Measurements from ENCODE around the gene WDR33.
"Not testable (repeated sequence)": the region's sequence is repeated elsewhere in the genome, so short reads cannot be mapped to it uniquely, and the experiment has no call there.

The WDR33 gene

DNA sequence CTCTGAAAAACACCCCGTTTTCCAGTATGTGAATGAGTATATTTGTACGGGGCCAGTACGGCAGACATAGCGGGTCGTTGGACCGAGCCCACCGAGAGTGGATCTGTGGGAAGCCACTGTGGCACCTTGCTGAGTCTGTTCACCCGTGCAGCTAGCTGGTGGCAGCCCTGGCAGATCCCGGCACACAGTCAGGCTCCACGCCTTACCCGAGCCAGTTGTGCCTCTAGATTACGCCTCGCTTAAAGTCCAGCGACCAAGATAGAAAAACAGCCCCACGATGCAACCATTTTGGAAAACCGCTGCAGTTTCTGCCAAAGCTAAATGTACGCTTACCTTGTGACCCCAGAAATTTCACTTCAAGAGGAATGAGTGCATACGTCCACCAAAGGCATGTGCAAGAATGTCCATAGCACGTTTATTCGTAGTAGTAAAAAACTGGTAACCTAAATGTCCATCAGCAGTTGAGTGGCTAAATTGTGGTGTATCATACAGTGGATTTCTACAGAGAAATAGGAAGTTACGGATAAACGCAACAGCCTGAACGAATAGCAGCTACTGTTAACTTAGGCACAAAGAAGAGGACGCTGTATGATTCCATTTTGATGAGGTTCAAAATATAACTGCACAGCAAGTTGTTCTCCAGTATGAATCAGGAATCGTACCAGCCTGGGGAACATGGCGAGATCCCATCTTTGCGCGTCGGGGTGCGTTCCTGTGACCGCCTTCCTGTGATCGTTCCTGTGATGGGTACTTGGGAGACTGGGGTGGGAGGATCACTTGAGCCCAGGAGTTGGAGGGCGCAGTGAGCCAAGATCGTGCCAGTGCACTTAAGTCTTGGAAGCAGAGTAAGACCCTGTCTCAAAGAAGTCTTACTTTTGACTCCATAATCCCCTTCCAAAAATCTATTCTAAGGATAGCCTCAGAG, 688 bp upstream of the WDR33 start:
- H3K4ac ChIP-seq (ENCODE audit: low read depth, low read length) = peak overlapping the region; percentile 83
- H2AK5ac ChIP-seq (ENCODE audit: low read length) = peak overlapping the region; percentile 38
- H3K18ac ChIP-seq (ENCODE audit: low read length) = peak overlapping the region; percentile 70
- H3K27ac ChIP-seq (ENCODE audit: low read depth, low read length) = peak overlapping the region; percentile 61
- H3K4me2 ChIP-seq (ENCODE audit: low read length) = peak overlapping the region; percentile 94
- peak overlapping the region; percentile 96 for H4K8ac ChIP-seq (ENCODE audit: low read depth, low read length)
- no peak for DNase-seq
- peaks cover 10% of the 10 kb centered on the region for H3K79me2 ChIP-seq (ENCODE audit: control insufficient read depth, insufficient read depth, low read length, poor library complexity)
- H4K91ac ChIP-seq (ENCODE audit: low read depth, low read length) = peak overlapping the region; percentile 88
- H3K23ac ChIP-seq (ENCODE audit: low read length) = peak overlapping the region; percentile 38
- no peaks in the 10 kb centered on the region for H3K27me3 ChIP-seq (ENCODE audit: insufficient read depth, low read length)
- H2BK12ac ChIP-seq (ENCODE audit: low read length) = no peak overlapping the region
- peak overlapping the region; percentile 91 for H3K4me3 ChIP-seq (ENCODE audit: low read depth, low read length)
- H3K79me1 ChIP-seq (ENCODE audit: low read length) = peaks cover 9% of the 10 kb centered on the region
- H3K9me3 ChIP-seq (ENCODE audit: insufficient read depth, low read depth, low read length) = no peaks in the 10 kb centered on the region
- peak overlapping the region; percentile 94 for H3K14ac ChIP-seq (ENCODE audit: low read length)
- peak overlapping the region; percentile 93 for H4K12ac ChIP-seq (ENCODE audit: low read depth, low read length)
- no CpG with 5 or more reads among the region's 34 CpGs for WGBS (ENCODE audit: extremely low coverage, insufficient coverage, insufficient read length)
- H2BK120ac ChIP-seq (ENCODE audit: insufficient read depth, low read length, poor library complexity) = peak overlapping the region; percentile 74
- no peaks in the 10 kb centered on the region for H3K36me3 ChIP-seq (ENCODE audit: control insufficient read depth in 1 of 2, insufficient read depth in 2 of 2, low read length in 2 of 2)
- H2AFZ ChIP-seq (ENCODE audit: insufficient read depth, low read length, poor library complexity) = peak overlapping the region; percentile 92
- H2BK5ac ChIP-seq (ENCODE audit: low read depth, low read length, poor library complexity) = no peak overlapping the region
- H3K4me1 ChIP-seq (ENCODE audit: control insufficient read depth in 1 of 2, insufficient read depth in 2 of 2, low read length in 2 of 2) = peaks cover 4 to 7% of the 10 kb centered on the region in 2 experiments
- H3K9ac ChIP-seq (ENCODE audit: low read length) = peak overlapping the region; percentile 92

GRCh38 chr2:127810156-127810618, 784 bp downstream of the WDR33 start:
- H2AFZ ChIP-seq (ENCODE audit: insufficient read depth, low read length, poor library complexity) = no peak overlapping the region
- peaks cover 9% of the 10 kb centered on the region for H3K79me1 ChIP-seq (ENCODE audit: low read length)
- peak overlapping the region; percentile 83 for H3K27ac ChIP-seq (ENCODE audit: low read depth, low read length)
- H3K4ac ChIP-seq (ENCODE audit: low read depth, low read length) = peak overlapping the region; percentile 84
- H3K23ac ChIP-seq (ENCODE audit: low read length) = no peak overlapping the region
- peak overlapping the region; percentile 31 for H4K12ac ChIP-seq (ENCODE audit: low read depth, low read length)
- peaks cover 0 to 2% of the 10 kb centered on the region in 2 experiments for H3K36me3 ChIP-seq (ENCODE audit: control insufficient read depth in 1 of 2, insufficient read depth in 2 of 2, low read length in 2 of 2)
- peaks cover 4 to 7% of the 10 kb centered on the region in 2 experiments for H3K4me1 ChIP-seq (ENCODE audit: control insufficient read depth in 1 of 2, insufficient read depth in 2 of 2, low read length in 2 of 2)
- peak overlapping the region; percentile 59 for H2BK120ac ChIP-seq (ENCODE audit: insufficient read depth, low read length, poor library complexity)
- no peak overlapping the region for H3K18ac ChIP-seq (ENCODE audit: low read length)
- peak overlapping the region; percentile 96 for H4K8ac ChIP-seq (ENCODE audit: low read depth, low read length)
- no peak overlapping the region for H2BK12ac ChIP-seq (ENCODE audit: low read length)
- peak overlapping the region; percentile 18 for H3K14ac ChIP-seq (ENCODE audit: low read length)
- H3K27me3 ChIP-seq (ENCODE audit: insufficient read depth, low read length) = no peaks in the 10 kb centered on the region
- peak overlapping the region; percentile 94 for H3K4me2 ChIP-seq (ENCODE audit: low read length)
- H3K4me3 ChIP-seq (ENCODE audit: low read depth, low read length) = peak overlapping the region; percentile 91
- peak overlapping the region; percentile 71 for H4K91ac ChIP-seq (ENCODE audit: low read depth, low read length)
- peaks cover 17% of the 10 kb centered on the region for H3K79me2 ChIP-seq (ENCODE audit: control insufficient read depth, insufficient read depth, low read length, poor library complexity)
- no CpG with 5 or more reads among the region's 10 CpGs for WGBS (ENCODE audit: extremely low coverage, insufficient coverage, insufficient read length)
- H2BK5ac ChIP-seq (ENCODE audit: low read depth, low read length, poor library complexity) = peak overlapping the region; percentile 80
- peak overlapping the region; percentile 90 for H3K9ac ChIP-seq (ENCODE audit: low read length)
- H3K9me3 ChIP-seq (ENCODE audit: insufficient read depth, low read depth, low read length) = no peaks in the 10 kb centered on the region
- peak; percentile 14 to 61 for DNase-seq
- H2AK5ac ChIP-seq (ENCODE audit: low read length) = no peak overlapping the region

DNA sequence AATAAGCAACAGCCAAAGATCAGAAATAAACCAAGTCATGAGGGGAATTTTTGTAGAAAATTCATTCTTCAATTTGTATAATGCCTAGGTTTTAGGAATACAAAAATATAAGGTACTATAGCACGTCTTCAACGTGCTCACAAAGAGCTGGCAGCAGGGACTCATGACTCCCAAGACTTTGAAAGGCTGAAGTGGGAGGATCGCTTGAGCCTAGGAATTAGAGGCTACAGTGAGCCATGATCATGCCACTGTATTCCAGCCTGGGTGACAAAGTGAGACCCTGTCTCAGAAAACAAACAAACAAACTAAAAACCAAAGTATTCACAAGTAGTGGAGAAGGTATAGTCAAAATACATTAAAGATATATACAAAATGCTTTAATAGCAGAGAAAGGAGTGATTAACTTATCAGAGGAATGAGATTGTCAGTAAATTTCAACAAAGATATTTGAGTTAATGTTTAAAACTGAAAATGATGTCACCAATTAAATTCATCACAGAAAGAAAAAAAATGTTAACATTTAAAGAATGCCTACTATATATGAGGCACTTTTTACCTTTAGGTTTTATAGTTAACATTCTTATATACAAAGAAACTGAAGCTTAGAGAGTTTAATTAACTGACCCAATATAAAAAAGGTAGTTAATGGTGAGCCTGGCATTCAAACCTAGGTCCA, 3.2 kb downstream of the WDR33 start:
- peak overlapping the region; percentile 77 for H3K4ac ChIP-seq (ENCODE audit: low read depth, low read length)
- peaks cover 9% of the 10 kb centered on the region for H3K79me1 ChIP-seq (ENCODE audit: low read length)
- no peak overlapping the region for H4K8ac ChIP-seq (ENCODE audit: low read depth, low read length)
- H2AK5ac ChIP-seq (ENCODE audit: low read length) = no peak overlapping the region
- no peak overlapping the region for H2BK12ac ChIP-seq (ENCODE audit: low read length)
- no peak overlapping the region for H2BK120ac ChIP-seq (ENCODE audit: insufficient read depth, low read length, poor library complexity)
- no peak overlapping the region for H3K27ac ChIP-seq (ENCODE audit: low read depth, low read length)
- no peaks in the 10 kb centered on the region for H3K27me3 ChIP-seq (ENCODE audit: insufficient read depth, low read length)
- H3K18ac ChIP-seq (ENCODE audit: low read length) = no peak overlapping the region
- H2AFZ ChIP-seq (ENCODE audit: insufficient read depth, low read length, poor library complexity) = no peak overlapping the region
- no peaks in the 10 kb centered on the region for H3K9me3 ChIP-seq (ENCODE audit: insufficient read depth, low read depth, low read length)
- H2BK5ac ChIP-seq (ENCODE audit: low read depth, low read length, poor library complexity) = no peak overlapping the region
- peak in 1 of 2 donors; percentile 64 for DNase-seq
- peaks cover 0 to 2% of the 10 kb centered on the region in 2 experiments for H3K36me3 ChIP-seq (ENCODE audit: control insufficient read depth in 1 of 2, insufficient read depth in 2 of 2, low read length in 2 of 2)
- no CpG with 5 or more reads among the region's 3 CpGs for WGBS (ENCODE audit: extremely low coverage, insufficient coverage, insufficient read length)
- peaks cover 19% of the 10 kb centered on the region for H3K79me2 ChIP-seq (ENCODE audit: control insufficient read depth, insufficient read depth, low read length, poor library complexity)
- no peak overlapping the region for H3K23ac ChIP-seq (ENCODE audit: low read length)
- no peak overlapping the region for H3K14ac ChIP-seq (ENCODE audit: low read length)
- no peak overlapping the region for H4K91ac ChIP-seq (ENCODE audit: low read depth, low read length)
- H3K4me1 ChIP-seq (ENCODE audit: control insufficient read depth in 1 of 2, insufficient read depth in 2 of 2, low read length in 2 of 2) = peaks cover 4 to 7% of the 10 kb centered on the region in 2 experiments
- no peak overlapping the region for H4K12ac ChIP-seq (ENCODE audit: low read depth, low read length)
- H3K9ac ChIP-seq (ENCODE audit: low read length) = no peak overlapping the region
- no peak overlapping the region for H3K4me2 ChIP-seq (ENCODE audit: low read length)
- H3K4me3 ChIP-seq (ENCODE audit: low read depth, low read length) = no peak overlapping the region

DNA sequence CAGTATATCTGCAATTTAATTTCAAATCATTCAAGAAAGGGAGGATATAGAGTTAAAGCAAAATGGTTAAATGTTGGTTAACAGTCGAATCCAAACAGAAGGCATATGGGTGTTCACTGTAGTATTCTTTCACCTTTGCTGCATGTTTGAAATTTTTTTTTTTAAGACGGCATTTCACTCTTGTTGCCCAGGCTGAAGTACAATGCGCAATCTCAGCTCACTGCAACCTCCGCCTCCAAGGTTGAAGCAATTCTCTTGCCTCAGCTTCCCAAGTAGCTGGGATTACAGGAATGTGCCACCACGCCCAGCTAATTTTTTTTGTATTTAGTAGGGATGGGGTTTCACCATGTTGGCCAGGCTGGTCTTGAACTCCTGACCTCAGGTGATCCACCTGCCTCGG, 4.1 kb downstream of the WDR33 start:
- H3K79me1 ChIP-seq (ENCODE audit: low read length); H3K23ac ChIP-seq (ENCODE audit: low read length); H2BK12ac ChIP-seq (ENCODE audit: low read length); H4K91ac ChIP-seq (ENCODE audit: low read depth, low read length); H3K9ac ChIP-seq (ENCODE audit: low read length); H3K36me3 ChIP-seq (ENCODE audit: control insufficient read depth in 1 of 2, insufficient read depth in 2 of 2, low read length in 2 of 2); H3K18ac ChIP-seq (ENCODE audit: low read length); H3K4me3 ChIP-seq (ENCODE audit: low read depth, low read length); H2BK120ac ChIP-seq (ENCODE audit: insufficient read depth, low read length, poor library complexity); H3K27ac ChIP-seq (ENCODE audit: low read depth, low read length); H2AK5ac ChIP-seq (ENCODE audit: low read length); H3K4me1 ChIP-seq (ENCODE audit: control insufficient read depth in 1 of 2, insufficient read depth in 2 of 2, low read length in 2 of 2); H3K14ac ChIP-seq (ENCODE audit: low read length); H3K27me3 ChIP-seq (ENCODE audit: insufficient read depth, low read length); H4K8ac ChIP-seq (ENCODE audit: low read depth, low read length); H3K9me3 ChIP-seq (ENCODE audit: insufficient read depth, low read depth, low read length); H3K4me2 ChIP-seq (ENCODE audit: low read length); H2AFZ ChIP-seq (ENCODE audit: insufficient read depth, low read length, poor library complexity); H4K12ac ChIP-seq (ENCODE audit: low read depth, low read length); H2BK5ac ChIP-seq (ENCODE audit: low read depth, low read length, poor library complexity): not testable (repeated sequence)
- no CpG with 5 or more reads among the region's 6 CpGs for WGBS (ENCODE audit: extremely low coverage, insufficient coverage, insufficient read length)
- peaks cover 22% of the 10 kb centered on the region for H3K79me2 ChIP-seq (ENCODE audit: control insufficient read depth, insufficient read depth, low read length, poor library complexity)
- H3K4ac ChIP-seq (ENCODE audit: low read depth, low read length) = peak overlapping the region; percentile 82
- DNase-seq = peak in 1 of 2 donors; percentile 69

All from trophoblast cell (in vitro differentiated cells and primary cell).